ENCODE measurements around the gene PAK5.

GRCh38 chr20:9685011-9685410 lies 153.9 kb downstream of the PAK5 start:
- TF ChIP-seq CTCF (IDR thresholded peaks at IDR 0.05) (no peak), POLR2A (IDR thresholded peaks at IDR 0.05) (no peak)

Measured in esophagus squamous epithelium (tissue), 4 donors.